Activated CD8-positive, alpha-beta memory T cell treated with anti-CD3 and anti-CD28 coated beads for 4 hours (primary cell): Measurements from ENCODE around the gene PDE6B.
"Not testable (repeated sequence)": the region's sequence is repeated elsewhere in the genome, so short reads cannot be mapped to it uniquely, and the experiment has no call there.

ENCODE experiments used
- DNase-seq, 2 donors: peaks; one replicate each; pipeline ENCODE4 v3.0.0-alpha.2; 2020; ENCODE audit warnings: low read depth in 2 of 2

The PDE6B gene

GRCh38 chr4:656436-657337 is 31.3 kb downstream of the PDE6B start:
- DNase-seq = no peak

- no peak for DNase-seq
Observed at GRCh38 chr4:657338-657833, 32.0 kb downstream of the PDE6B start.

GRCh38 chr4:657834-658667 is 32.7 kb downstream of the PDE6B start:
- no peak for DNase-seq

GRCh38 chr4:658681-659667 is 33.6 kb downstream of the PDE6B start:
- DNase-seq = no peak

- DNase-seq = no peak
Observed at GRCh38 chr4:659851-660250, 34.5 kb downstream of the PDE6B start.

GRCh38 chr4:660401-660800 is 35.0 kb downstream of the PDE6B start:
- no peak for DNase-seq

- DNase-seq = no peak
Observed at GRCh38 chr4:661231-661630, 35.9 kb downstream of the PDE6B start.

GRCh38 chr4:661881-662761 is 36.7 kb downstream of the PDE6B start:
- no peak for DNase-seq

- DNase-seq = no peak
Observed at GRCh38 chr4:663046-663437, 37.7 kb downstream of the PDE6B start.

GRCh38 chr4:663438-664428 is 38.4 kb downstream of the PDE6B start:
- peak; percentile 65 to 67 for DNase-seq

GRCh38 chr4:664713-665231 is 39.4 kb downstream of the PDE6B start:
- DNase-seq = no peak

GRCh38 chr4:665381-665750 is 40.0 kb downstream of the PDE6B start:
- DNase-seq = no peak

- no peak for DNase-seq
Observed at GRCh38 chr4:665751-666435, 40.5 kb downstream of the PDE6B start.

GRCh38 chr4:666436-666810 is 41.0 kb downstream of the PDE6B start:
- DNase-seq = no peak

- DNase-seq = no peak
Observed at GRCh38 chr4:666822-667544, 41.6 kb downstream of the PDE6B start.

- DNase-seq = no peak
Observed at GRCh38 chr4:667545-667925, 42.2 kb downstream of the PDE6B start.

GRCh38 chr4:668219-668618 is 42.8 kb downstream of the PDE6B start:
- not testable (repeated sequence) for DNase-seq
